Naive thymus-derived CD4-positive, alpha-beta T cell (primary cell): ENCODE results near the gene NTM. TPM values are rescaled to one million over a fixed set of nuclear protein-coding genes. Genes with fewer than 3 reads are reported as not detected.

ENCODE experiments used
- ATAC-seq: fragments of 150-1000 bp; cut with Tn5 transposase; 2 replicates; pipeline ENCODE4 v1.10.0; 2021; ENCODE audit warnings: mild to moderate bottlenecking, moderate library complexity
- CTCF ChIA-PET: fragments of 350-600 bp; sonication (Branson Sonifier 250); formaldehyde crosslinking; loops from one replicate; lab custom pipeline; 2021; ENCODE audit warnings: antibody characterized with exemption; lab: Charles Lee
- POLR2A ChIA-PET: fragments of 350-600 bp; sonication (Branson Sonifier 250); formaldehyde crosslinking; loops from one replicate; lab custom pipeline; 2021; ENCODE audit warnings: antibody characterized with exemption, inconsistent platforms; lab: Charles Lee
- DNase-seq, 9 donors: peaks; one replicate each; pipeline versions ENCODE4 v3.0.0 to v3.0.0-alpha.2; 2020 to 2022; ENCODE audit warnings: mixed read lengths in 1 of 9
- H3K27ac ChIP-seq: one replicate; pipeline ENCODE4 v1.7.0; 2013; ENCODE audit warnings: mild to moderate bottlenecking, low read depth, low read length, moderate library complexity
- H3K27me3 ChIP-seq, 2 donors: one replicate each; pipeline ENCODE4 v1.7.0; 2013; ENCODE audit warnings: low read length in 2 of 2, mild to moderate bottlenecking in 2 of 2, moderate library complexity in 2 of 2; ENCODE audit not compliant: control insufficient read depth in 2 of 2, insufficient read depth in 2 of 2
- H3K36me3 ChIP-seq, 3 experiments: 1 replicate in 2 of 3; 2 replicates in 1 of 3; pipeline ENCODE4 v1.7.0; 2013; ENCODE audit warnings: low read length in 3 of 3, mild to moderate bottlenecking in 3 of 3, moderate library complexity in 1 of 3; ENCODE audit not compliant: insufficient read depth in 3 of 3, control insufficient read depth in 2 of 3
- H3K4me1 ChIP-seq, 2 donors: one replicate each; pipeline ENCODE4 v1.7.0; 2013; ENCODE audit warnings: low read length in 2 of 2, mild to moderate bottlenecking in 2 of 2, moderate library complexity in 1 of 2; ENCODE audit not compliant: control insufficient read depth in 2 of 2, insufficient read depth in 2 of 2
- H3K4me3 ChIP-seq: 2 replicates; pipeline ENCODE4 v1.7.0; 2013; ENCODE audit warnings: mild to moderate bottlenecking, low read length
- H3K9me3 ChIP-seq, 3 experiments: 1 replicate in 2 of 3; 2 replicates in 1 of 3; pipeline ENCODE4 v1.7.0; 2013; ENCODE audit warnings: low read length in 3 of 3; ENCODE audit not compliant: control insufficient read depth in 2 of 3
- H3K27ac Mint-ChIP-seq, 9 donors: one replicate each; pipeline ENCODE4 v1.8.0; 2020 to 2022; ENCODE audit warnings: mixed read lengths in 9 of 9, mild to moderate bottlenecking in 8 of 9, moderate library complexity in 5 of 9, inconsistent platforms in 2 of 9
- H3K27me3 Mint-ChIP-seq, 5 donors: one replicate each; pipeline ENCODE4 v1.8.0; 2021 to 2022; ENCODE audit warnings: mixed read lengths in 5 of 5, mild to moderate bottlenecking in 1 of 5
- H3K36me3 Mint-ChIP-seq, 5 donors: one replicate each; pipeline ENCODE4 v1.8.0; 2020 to 2022; ENCODE audit warnings: mixed read lengths in 5 of 5, mild to moderate bottlenecking in 3 of 5, inconsistent platforms in 1 of 5
- H3K4me1 Mint-ChIP-seq, 7 donors: one replicate each; pipeline ENCODE4 v1.8.0; 2020 to 2022; ENCODE audit warnings: mixed read lengths in 7 of 7, mild to moderate bottlenecking in 3 of 7, inconsistent platforms in 1 of 7
- H3K4me3 Mint-ChIP-seq, 10 donors: one replicate each; pipeline ENCODE4 v1.8.0; 2020 to 2022; ENCODE audit warnings: mild to moderate bottlenecking in 10 of 10, mixed read lengths in 10 of 10, moderate library complexity in 6 of 10, inconsistent platforms in 2 of 10
- H3K9me3 Mint-ChIP-seq, 11 donors: one replicate each; pipeline ENCODE4 v1.8.0; 2020 to 2022; ENCODE audit warnings: mixed read lengths in 11 of 11, mild to moderate bottlenecking in 4 of 11, inconsistent platforms in 1 of 11, moderate library complexity in 1 of 11
- intact Hi-C, 2 donors: fragments of 100-400 bp; cut with micrococcal nuclease; formaldehyde crosslinking; loops; one replicate each; pipeline ENCODE4 v1.15.1; 2023
- polyA plus RNA-seq, 2 donors: library from polyadenylated mRNA; unstranded; fragments of 300-500 nt; fragmentation: Illumina TruSeq; gene quantifications; one replicate each; pipeline ENCODE4 v1.2.3, GENCODE V29; 2021
- total RNA-seq, 6 experiments: library from RNA in 5 of 6; stranded (reverse) in 5 of 6; gene quantifications; 1 replicate in 5 of 6; 2 replicates in 1 of 6; pipeline ENCODE4 v1.2.3 and lab custom pipeline; 2021 to 2026

NTM gene
- total and polyA plus RNA-seq, 7 experiments from 2014 or later, result not detected

DNA sequence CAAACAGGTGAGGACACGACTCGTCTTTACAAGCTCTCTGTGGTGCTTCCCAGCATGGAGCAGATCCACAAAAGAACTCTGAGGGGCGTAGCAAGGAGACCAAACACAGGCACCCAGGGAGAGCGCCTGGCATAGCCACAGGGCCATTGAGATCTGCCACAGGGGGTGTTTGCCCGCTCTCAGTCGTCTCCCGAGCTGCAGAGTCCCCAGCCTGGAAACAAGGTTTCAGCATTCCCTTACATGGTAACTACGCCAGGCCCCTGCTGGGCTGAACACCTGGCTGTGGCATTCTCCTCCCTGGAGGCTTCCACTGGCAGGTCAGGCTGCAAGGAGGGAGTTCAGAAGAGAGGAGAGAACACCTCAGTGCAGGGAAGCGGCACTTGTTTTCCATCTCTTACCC lies 962.1 kb downstream of the NTM start:
- no peak overlapping the region for H3K27ac ChIP-seq
- no peak overlapping the region for H3K27ac Mint-ChIP-seq
- H3K9me3 ChIP-seq, result no peaks in the 10 kb centered on the region
- intact Hi-C loops, result no loop called here
- no peak overlapping the region for H3K4me3 ChIP-seq
- no peaks in the 10 kb centered on the region for H3K36me3 ChIP-seq
- peaks cover 0 to 8% (median 0%) of the 10 kb centered on the region in 5 donors for H3K36me3 Mint-ChIP-seq
- DNase-seq, result no peak
- H3K4me1 ChIP-seq, result no peaks in the 10 kb centered on the region
- CTCF ChIA-PET, result no interaction called here
- POLR2A ChIA-PET, result no interaction called here
- H3K4me3 Mint-ChIP-seq, result no peak overlapping the region
- H3K9me3 Mint-ChIP-seq, result peaks cover 0 to 14% (median 5%) of the 10 kb centered on the region in 11 donors
- no peaks in the 10 kb centered on the region for H3K27me3 ChIP-seq
- ATAC-seq, result no peak
- peaks cover 0 to 6% (median 0%) of the 10 kb centered on the region in 7 donors for H3K4me1 Mint-ChIP-seq
- peaks cover 0 to 24% (median 0%) of the 10 kb centered on the region in 5 donors for H3K27me3 Mint-ChIP-seq

- POLR2A ChIA-PET, result no interaction called here
- intact Hi-C loops, result no loop called here
These were observed 964.4 kb downstream of the NTM start for GRCh38 chr11:132334769-132335280.

GRCh38 chr11:132335311-132335710 lies 964.9 kb downstream of the NTM start:
- Histone ChIP-seq H3K36me3 (no peaks in the 10 kb centered on the region), H3K27ac (no peak overlapping the region), H3K4me1 (no peaks in the 10 kb centered on the region), H3K9me3 (no peaks in the 10 kb centered on the region), H3K4me3 (no peak overlapping the region), H3K27me3 (no peaks in the 10 kb centered on the region)
- POLR2A ChIA-PET, result no interaction called here
- Mint-ChIP-seq H3K4me1 (peaks cover 0 to 6% (median 0%) of the 10 kb centered on the region in 7 donors), H3K27ac (no peak overlapping the region), H3K27me3 (peaks cover 0 to 16% (median 0%) of the 10 kb centered on the region in 5 donors), H3K36me3 (peaks cover 0 to 8% (median 0%) of the 10 kb centered on the region in 5 donors), H3K4me3 (no peak overlapping the region), H3K9me3 (peaks cover 0 to 11% (median 2%) of the 10 kb centered on the region in 11 donors)
- ATAC-seq, result no peak
- CTCF ChIA-PET, result no interaction called here
- intact Hi-C loops, result no loop called here
- no peak for DNase-seq

More at GRCh38 chr11:132334769-132335280, 964.4 kb downstream of the NTM start:
- Histone ChIP-seq H3K4me1 (no peaks in the 10 kb centered on the region), H3K27ac (no peak overlapping the region), H3K36me3 (no peaks in the 10 kb centered on the region), H3K27me3 (no peaks in the 10 kb centered on the region), H3K4me3 (no peak overlapping the region), H3K9me3 (no peaks in the 10 kb centered on the region)
- Mint-ChIP-seq H3K9me3 (peaks cover 0 to 14% (median 2%) of the 10 kb centered on the region in 11 donors), H3K27ac (no peak overlapping the region), H3K27me3 (peaks cover 0 to 19% (median 0%) of the 10 kb centered on the region in 5 donors), H3K36me3 (peaks cover 0 to 8% (median 0%) of the 10 kb centered on the region in 5 donors), H3K4me3 (no peak overlapping the region), H3K4me1 (peaks cover 0 to 6% (median 0%) of the 10 kb centered on the region in 7 donors)
- DNase-seq (no peak), ATAC-seq (no peak)
- CTCF ChIA-PET, result no interaction called here

- Histone ChIP-seq H3K9me3 (no peaks in the 10 kb centered on the region), H3K4me3 (no peak overlapping the region), H3K36me3 (no peaks in the 10 kb centered on the region), H3K4me1 (no peaks in the 10 kb centered on the region), H3K27me3 (no peaks in the 10 kb centered on the region), H3K27ac (no peak overlapping the region)
- Mint-ChIP-seq H3K9me3 (peaks cover 0 to 6% (median 0%) of the 10 kb centered on the region in 11 donors), H3K36me3 (no peaks in the 10 kb centered on the region), H3K27ac (no peak overlapping the region), H3K4me1 (no peaks in the 10 kb centered on the region), H3K27me3 (peaks cover 0 to 3% (median 0%) of the 10 kb centered on the region in 5 donors), H3K4me3 (no peak overlapping the region)
- ATAC-seq (no peak), DNase-seq (no peak)
- CTCF ChIA-PET, result no interaction called here
- POLR2A ChIA-PET, result no interaction called here
- intact Hi-C loops, result no loop called here
These were observed 966.5 kb downstream of the NTM start for GRCh38 chr11:132336781-132337535.

- DNase-seq (no peak), ATAC-seq (no peak)
- Histone ChIP-seq H3K36me3 (no peaks in the 10 kb centered on the region), H3K4me3 (no peak overlapping the region), H3K27me3 (no peaks in the 10 kb centered on the region), H3K4me1 (no peaks in the 10 kb centered on the region), H3K27ac (no peak overlapping the region), H3K9me3 (no peaks in the 10 kb centered on the region)
- ChIA-PET POLR2A (no interaction called here), CTCF (no interaction called here)
- intact Hi-C loops, result no loop called here
- H3K4me1 Mint-ChIP-seq, result no peaks in the 10 kb centered on the region
- no peaks in the 10 kb centered on the region for H3K36me3 Mint-ChIP-seq
- H3K27ac Mint-ChIP-seq, result no peak overlapping the region
- H3K27me3 Mint-ChIP-seq, result no peaks in the 10 kb centered on the region
- no peak overlapping the region for H3K4me3 Mint-ChIP-seq
- H3K9me3 Mint-ChIP-seq, result peaks cover 0 to 4% (median 0%) of the 10 kb centered on the region in 11 donors
These were observed 967.5 kb downstream of the NTM start for GRCh38 chr11:132337819-132338416.

- no peak overlapping the region for H3K27ac ChIP-seq
- H3K27me3 Mint-ChIP-seq, result peaks cover 0 to 7% (median 2%) of the 10 kb centered on the region in 5 donors
- no peaks in the 10 kb centered on the region for H3K9me3 ChIP-seq
- ATAC-seq (no peak), DNase-seq (no peak)
- no peaks in the 10 kb centered on the region for H3K36me3 ChIP-seq
- no peak overlapping the region for H3K4me3 Mint-ChIP-seq
- ChIA-PET POLR2A (no interaction called here), CTCF (no interaction called here)
- H3K27ac Mint-ChIP-seq, result no peak overlapping the region
- H3K4me1 ChIP-seq, result no peaks in the 10 kb centered on the region
- intact Hi-C loops, result no loop called here
- no peaks in the 10 kb centered on the region for H3K27me3 ChIP-seq
- H3K4me1 Mint-ChIP-seq, result no peaks in the 10 kb centered on the region
- no peaks in the 10 kb centered on the region for H3K36me3 Mint-ChIP-seq
- no peak overlapping the region for H3K4me3 ChIP-seq
- H3K9me3 Mint-ChIP-seq, result peaks cover 0 to 11% (median 0%) of the 10 kb centered on the region in 11 donors
These were observed 972.0 kb downstream of the NTM start for GRCh38 chr11:132342408-132342807.
